K562 (cell line): ENCODE measurements around the gene FANCD2. TPM values are rescaled to one million over a fixed set of nuclear protein-coding genes. Genes with fewer than 3 reads are reported as not detected.

Experiments used
- GATAD2B ChIP-seq: fragments of 450-650 bp; IDR thresholded peaks from 2 replicates; pipeline ENCODE4 v1.6.1; 2017; ENCODE audit warnings: mild to moderate bottlenecking, borderline replicate concordance
- KAT7 ChIP-seq: sonication (generic); formaldehyde crosslinking; IDR thresholded peaks from 2 replicates; pipeline ENCODE4 v1.8.0; 2022; ENCODE audit warnings: missing genetic modification reagents, mild to moderate bottlenecking, borderline replicate concordance
- NFE2 ChIP-seq: IDR thresholded peaks from 2 replicates; pipeline ENCODE4 v1.6.1; 2014; ENCODE audit warnings: antibody characterized with exemption, low read depth
- RFX5 ChIP-seq: IDR thresholded peaks from 2 replicates; pipeline ENCODE4 v1.6.1; 2011; ENCODE audit warnings: low read depth, mild to moderate bottlenecking, improper control_type of control experiment, low read length
- ZNF384 ChIP-seq: IDR thresholded peaks from 2 replicates; pipeline ENCODE4 v1.6.1; 2012; ENCODE audit warnings: low read depth, low read length, improper control_type of control experiment
- polyA plus RNA-seq, 8 experiments: library from polyadenylated mRNA; depleted of rRNA in 4 of 8; stranded (reverse) in 5 of 8; unstranded in 3 of 8; fragments of >200 nt; fragmentation: Nextera tagmentation in 2 of 8; fragmentation: Illumina TruSeq in 1 of 8; extraction: Ambion mirVana in 2 of 8; extraction: Trizol in 1 of 8; gene quantifications; 2 replicates each; pipeline versions ENCODE4 v1.2.1 to v1.2.3, GENCODE V29; 2011 to 2014; ENCODE audit warnings: inconsistent platforms in 1 of 8, missing spikeins in 1 of 8
- total RNA-seq, 7 experiments: library from RNA; depleted of rRNA in 6 of 7; stranded (reverse); fragments of >200 nt in 6 of 7; fragmentation: Illumina TruSeq in 2 of 7; extraction: Trizol in 2 of 7; gene quantifications; 2 replicates each; pipeline versions ENCODE4 v1.2.1 to v1.2.3, GENCODE V29; 2011 to 2021; ENCODE audit warnings: low replicate concordance in 1 of 7
- TF ChIP-seq, protein P1 (sequence below): fragments of 250-450 bp; sonication (Bioruptor Pico); IDR thresholded peaks from 2 replicates; pipeline ENCODE4 v1.4.0; 2020
- TF ChIP-seq, protein P2 (sequence below): fragments of 250-450 bp; sonication (Bioruptor Pico); IDR thresholded peaks from 2 replicates; pipeline ENCODE4 v1.8.0; 2022; ENCODE audit warnings: inconsistent platforms, mild to moderate bottlenecking, moderate library complexity, borderline replicate concordance

FANCD2 gene
- total and polyA plus RNA-seq, 9 of the 15 experiments (the other 6 are each of a cell fraction or from before 2014, with no cell fraction given): 59.4 to 137 (median 96.1) TPM

DNA sequence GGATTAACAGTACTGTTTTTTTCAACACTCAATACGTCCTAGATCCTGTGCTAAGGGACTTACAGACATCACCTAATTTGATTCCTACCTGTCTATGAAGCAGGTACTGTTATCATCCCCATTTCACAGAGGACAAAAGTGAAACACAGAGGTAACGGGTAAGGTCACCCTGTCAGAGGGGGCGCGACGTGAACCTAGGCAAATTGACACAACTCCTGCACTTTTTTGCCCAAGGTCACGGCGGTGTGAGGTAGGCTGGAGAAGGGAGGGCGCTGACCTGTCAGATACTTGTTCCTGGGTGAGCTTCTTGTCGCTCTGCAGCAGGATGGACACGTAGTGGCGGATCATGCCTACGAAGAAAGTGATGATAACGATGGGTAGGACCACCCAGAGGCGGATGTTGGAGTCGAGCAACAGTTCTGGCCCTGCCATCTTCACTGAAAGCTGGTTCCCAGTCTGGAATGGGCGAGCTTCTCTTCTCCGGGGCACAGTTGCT lies 40.0 kb upstream of the FANCD2 start (continued):
- TF ChIP-seq RFX5 (no peak), KAT7 (CRISPR knock-in tag) (peak; percentile 44; the same call in 1 of the 2 replicates), GATAD2B (no peak), ZNF384 (no peak), NFE2 (no peak)
- TF ChIP-seq, protein P1, sequence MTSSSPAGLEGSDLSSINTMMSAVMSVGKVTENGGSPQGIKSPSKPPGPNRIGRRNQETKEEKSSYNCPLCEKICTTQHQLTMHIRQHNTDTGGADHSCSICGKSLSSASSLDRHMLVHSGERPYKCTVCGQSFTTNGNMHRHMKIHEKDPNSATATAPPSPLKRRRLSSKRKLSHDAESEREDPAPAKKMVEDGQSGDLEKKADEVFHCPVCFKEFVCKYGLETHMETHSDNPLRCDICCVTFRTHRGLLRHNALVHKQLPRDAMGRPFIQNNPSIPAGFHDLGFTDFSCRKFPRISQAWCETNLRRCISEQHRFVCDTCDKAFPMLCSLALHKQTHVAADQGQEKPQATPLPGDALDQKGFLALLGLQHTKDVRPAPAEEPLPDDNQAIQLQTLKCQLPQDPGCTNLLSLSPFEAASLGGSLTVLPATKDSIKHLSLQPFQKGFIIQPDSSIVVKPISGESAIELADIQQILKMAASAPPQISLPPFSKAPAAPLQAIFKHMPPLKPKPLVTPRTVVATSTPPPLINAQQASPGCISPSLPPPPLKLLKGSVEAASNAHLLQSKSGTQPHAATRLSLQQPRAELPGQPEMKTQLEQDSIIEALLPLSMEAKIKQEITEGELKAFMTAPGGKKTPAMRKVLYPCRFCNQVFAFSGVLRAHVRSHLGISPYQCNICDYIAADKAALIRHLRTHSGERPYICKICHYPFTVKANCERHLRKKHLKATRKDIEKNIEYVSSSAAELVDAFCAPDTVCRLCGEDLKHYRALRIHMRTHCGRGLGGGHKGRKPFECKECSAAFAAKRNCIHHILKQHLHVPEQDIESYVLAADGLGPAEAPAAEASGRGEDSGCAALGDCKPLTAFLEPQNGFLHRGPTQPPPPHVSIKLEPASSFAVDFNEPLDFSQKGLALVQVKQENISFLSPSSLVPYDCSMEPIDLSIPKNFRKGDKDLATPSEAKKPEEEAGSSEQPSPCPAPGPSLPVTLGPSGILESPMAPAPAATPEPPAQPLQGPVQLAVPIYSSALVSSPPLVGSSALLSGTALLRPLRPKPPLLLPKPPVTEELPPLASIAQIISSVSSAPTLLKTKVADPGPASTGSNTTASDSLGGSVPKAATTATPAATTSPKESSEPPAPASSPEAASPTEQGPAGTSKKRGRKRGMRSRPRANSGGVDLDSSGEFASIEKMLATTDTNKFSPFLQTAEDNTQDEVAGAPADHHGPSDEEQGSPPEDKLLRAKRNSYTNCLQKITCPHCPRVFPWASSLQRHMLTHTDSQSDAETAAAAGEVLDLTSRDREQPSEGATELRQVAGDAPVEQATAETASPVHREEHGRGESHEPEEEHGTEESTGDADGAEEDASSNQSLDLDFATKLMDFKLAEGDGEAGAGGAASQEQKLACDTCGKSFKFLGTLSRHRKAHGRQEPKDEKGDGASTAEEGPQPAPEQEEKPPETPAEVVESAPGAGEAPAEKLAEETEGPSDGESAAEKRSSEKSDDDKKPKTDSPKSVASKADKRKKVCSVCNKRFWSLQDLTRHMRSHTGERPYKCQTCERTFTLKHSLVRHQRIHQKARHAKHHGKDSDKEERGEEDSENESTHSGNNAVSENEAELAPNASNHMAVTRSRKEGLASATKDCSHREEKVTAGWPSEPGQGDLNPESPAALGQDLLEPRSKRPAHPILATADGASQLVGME: no peak
- TF ChIP-seq, protein P2, sequence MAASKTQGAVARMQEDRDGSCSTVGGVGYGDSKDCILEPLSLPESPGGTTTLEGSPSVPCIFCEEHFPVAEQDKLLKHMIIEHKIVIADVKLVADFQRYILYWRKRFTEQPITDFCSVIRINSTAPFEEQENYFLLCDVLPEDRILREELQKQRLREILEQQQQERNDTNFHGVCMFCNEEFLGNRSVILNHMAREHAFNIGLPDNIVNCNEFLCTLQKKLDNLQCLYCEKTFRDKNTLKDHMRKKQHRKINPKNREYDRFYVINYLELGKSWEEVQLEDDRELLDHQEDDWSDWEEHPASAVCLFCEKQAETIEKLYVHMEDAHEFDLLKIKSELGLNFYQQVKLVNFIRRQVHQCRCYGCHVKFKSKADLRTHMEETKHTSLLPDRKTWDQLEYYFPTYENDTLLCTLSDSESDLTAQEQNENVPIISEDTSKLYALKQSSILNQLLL (CRISPR knock-in tag): no peak; the same call in 1 of the 2 replicates
